Measurements from ENCODE around the gene HPCAL4.

DNA sequence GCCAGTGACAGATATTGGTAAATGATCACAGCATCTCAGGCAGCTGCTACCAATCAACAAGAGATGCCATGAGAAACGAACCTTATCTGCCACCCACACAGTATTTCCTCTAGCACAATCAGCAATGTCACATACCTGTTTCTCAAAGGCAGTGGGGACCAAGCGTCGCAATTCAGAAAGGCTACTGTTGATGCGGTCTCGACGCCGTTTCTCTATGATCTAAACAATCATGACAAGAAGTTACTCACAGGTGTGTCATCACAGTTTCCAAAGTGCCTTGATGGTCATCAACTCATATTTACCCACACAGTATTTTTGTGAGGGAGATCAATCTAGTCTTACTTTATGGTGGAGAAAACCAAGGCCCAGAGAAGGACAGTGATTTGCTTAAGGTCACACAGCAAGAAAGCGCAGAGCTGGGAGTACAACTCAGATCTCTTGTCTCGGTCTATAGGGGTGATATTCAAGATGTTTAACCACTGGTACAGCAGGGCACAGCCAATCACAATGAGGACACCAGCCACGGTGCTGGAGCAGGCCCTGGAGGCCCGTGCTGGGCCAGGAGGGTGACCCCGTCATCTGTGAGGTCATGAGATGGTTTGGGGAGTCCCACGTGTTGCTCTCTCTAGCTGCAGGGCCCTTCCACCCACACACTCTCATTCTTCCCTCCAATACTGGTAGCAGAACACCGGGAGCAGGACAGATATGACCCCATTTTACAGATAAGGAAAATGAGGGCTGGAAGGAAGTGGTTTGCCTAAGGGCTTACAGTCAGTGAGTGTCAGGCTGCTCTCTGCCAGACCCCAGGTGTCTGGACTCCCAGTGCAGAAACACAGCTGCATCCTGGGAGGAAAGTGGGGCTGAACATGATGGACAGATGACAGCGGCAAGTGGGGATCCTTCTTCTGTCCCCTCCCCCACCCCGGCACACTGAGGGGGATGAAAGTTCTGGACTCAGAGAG lies 59.6 kb downstream of the HPCAL4 start:
- TF ChIP-seq EZH2 (IDR thresholded peaks at IDR 0.05; ENCODE audit: low read length, missing control alignments) = no peak
- TF ChIP-seq, protein P1, sequence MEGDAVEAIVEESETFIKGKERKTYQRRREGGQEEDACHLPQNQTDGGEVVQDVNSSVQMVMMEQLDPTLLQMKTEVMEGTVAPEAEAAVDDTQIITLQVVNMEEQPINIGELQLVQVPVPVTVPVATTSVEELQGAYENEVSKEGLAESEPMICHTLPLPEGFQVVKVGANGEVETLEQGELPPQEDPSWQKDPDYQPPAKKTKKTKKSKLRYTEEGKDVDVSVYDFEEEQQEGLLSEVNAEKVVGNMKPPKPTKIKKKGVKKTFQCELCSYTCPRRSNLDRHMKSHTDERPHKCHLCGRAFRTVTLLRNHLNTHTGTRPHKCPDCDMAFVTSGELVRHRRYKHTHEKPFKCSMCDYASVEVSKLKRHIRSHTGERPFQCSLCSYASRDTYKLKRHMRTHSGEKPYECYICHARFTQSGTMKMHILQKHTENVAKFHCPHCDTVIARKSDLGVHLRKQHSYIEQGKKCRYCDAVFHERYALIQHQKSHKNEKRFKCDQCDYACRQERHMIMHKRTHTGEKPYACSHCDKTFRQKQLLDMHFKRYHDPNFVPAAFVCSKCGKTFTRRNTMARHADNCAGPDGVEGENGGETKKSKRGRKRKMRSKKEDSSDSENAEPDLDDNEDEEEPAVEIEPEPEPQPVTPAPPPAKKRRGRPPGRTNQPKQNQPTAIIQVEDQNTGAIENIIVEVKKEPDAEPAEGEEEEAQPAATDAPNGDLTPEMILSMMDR (conservative IDR thresholded peaks at IDR 0.05 in 1 of 2, IDR thresholded peaks at IDR 0.05 in 1 of 2; ENCODE audit: low read depth in 1 of 2, low read length in 2 of 2) = no peak
